Smooth muscle cell (in vitro differentiated cells): ENCODE measurements around the gene KLHL2. TPM values are rescaled to one million over a fixed set of nuclear protein-coding genes. Genes with fewer than 3 reads are reported as not detected.

Experiments
- DNase-seq: peaks from one replicate; lab custom pipeline; 2025; ENCODE audit not compliant: unreplicated experiment; lab: John Stamatoyannopoulos, UW
- H2AFZ ChIP-seq: fragments of 200-600 bp; sonication (generic); 2 replicates; pipeline ENCODE4 v1.6.0; 2016; ENCODE audit warnings: antibody characterized with exemption, low read depth, mild to moderate bottlenecking
- H3F3A ChIP-seq: fragments of 200-600 bp; sonication (generic); 2 replicates; pipeline ENCODE4 v1.6.0; 2017; ENCODE audit warnings: antibody characterized with exemption, low read depth
- H3K27ac ChIP-seq: fragments of 200-600 bp; sonication (generic); 2 replicates; pipeline ENCODE4 v1.5.1; 2016; ENCODE audit warnings: low read depth, mild to moderate bottlenecking
- H3K27me3 ChIP-seq: fragments of 200-600 bp; sonication (generic); 2 replicates; pipeline ENCODE4 v1.6.1; 2016; ENCODE audit warnings: low read depth, mild to moderate bottlenecking
- H3K36me3 ChIP-seq: fragments of 200-600 bp; sonication (generic); 2 replicates; pipeline ENCODE4 v1.5.1; 2016; ENCODE audit warnings: low read depth
- H3K4me1 ChIP-seq: fragments of 200-600 bp; sonication (generic); 2 replicates; pipeline ENCODE4 v1.5.1; 2016; ENCODE audit warnings: low read depth
- H3K4me2 ChIP-seq: fragments of 200-600 bp; sonication (generic); 2 replicates; pipeline ENCODE4 v1.6.0; 2016; ENCODE audit warnings: mild to moderate bottlenecking
- H3K4me3 ChIP-seq: fragments of 200-600 bp; sonication (generic); 2 replicates; pipeline ENCODE4 v1.5.1; 2016; ENCODE audit warnings: mild to moderate bottlenecking
- H3K79me2 ChIP-seq: fragments of 200-600 bp; sonication (generic); 2 replicates; pipeline ENCODE4 v1.6.0; 2016; ENCODE audit warnings: low read depth, mild to moderate bottlenecking
- H3K9ac ChIP-seq: fragments of 200-600 bp; sonication (generic); 2 replicates; pipeline ENCODE4 v1.6.0; 2016; ENCODE audit warnings: low read depth
- H3K9me3 ChIP-seq: fragments of 200-600 bp; sonication (generic); replicated peaks from 2 replicates; pipeline ENCODE4 v1.5.1; 2016; ENCODE audit warnings: low read depth
- H4K20me1 ChIP-seq: fragments of 200-600 bp; sonication (generic); 2 replicates; pipeline ENCODE4 v1.6.0; 2016; ENCODE audit warnings: low read depth
- CTCF ChIP-seq: fragments of 200-600 bp; sonication (generic); IDR thresholded peaks from 2 replicates; pipeline ENCODE4 v1.5.1; 2017; ENCODE audit warnings: borderline replicate concordance, mild to moderate bottlenecking, antibody characterized with exemption; ENCODE audit not compliant: insufficient read depth, poor library complexity, severe bottlenecking
- WGBS: methylation state at CpG from one replicate; pipeline ENCODE4 v1.1.7; 2016; ENCODE audit warnings: low lambda C conversion rate; 5-methylcytosine and 5-hydroxymethylcytosine counted together
- polyA plus RNA-seq: library from polyadenylated mRNA; unstranded; fragments of >200 nt; fragmentation: Nextera tagmentation; extraction: Ambion mirVana; gene quantifications from 2 replicates; pipeline ENCODE4 v1.2.1, GENCODE V29; 2016
- total RNA-seq: library from RNA; depleted of rRNA; stranded (reverse); fragments of >200 nt; gene quantifications from 2 replicates; pipeline ENCODE4 v1.2.3, GENCODE V29; 2014

KLHL2 gene
- total and polyA plus RNA-seq, 2 experiments from 2014 or later = 2.6 to 18.6 TPM

- no peak for TF ChIP-seq CTCF
- H3K27ac ChIP-seq = no peak overlapping the region
- 89% methylated on average over 2 of the region's 2 CpGs for WGBS
- no peak overlapping the region for H3K4me3 ChIP-seq
- H3F3A ChIP-seq = no peaks in the 10 kb centered on the region
- H3K36me3 ChIP-seq = no peaks in the 10 kb centered on the region
- no peak overlapping the region for H3K9ac ChIP-seq
- no peaks in the 10 kb centered on the region for H3K9me3 ChIP-seq
- H3K4me1 ChIP-seq = peaks cover 1% of the 10 kb centered on the region
- no peak for DNase-seq
- H3K4me2 ChIP-seq = no peak overlapping the region
- H3K27me3 ChIP-seq = no peaks in the 10 kb centered on the region
- H3K79me2 ChIP-seq = no peaks in the 10 kb centered on the region
- no peaks in the 10 kb centered on the region for H4K20me1 ChIP-seq
- no peak overlapping the region for H2AFZ ChIP-seq
These were observed 86.7 kb downstream of the KLHL2 start for GRCh38 chr4:165293927-165294649.

GRCh38 chr4:165294907-165295306 is 87.5 kb downstream of the KLHL2 start:
- DNase-seq = no peak
- Histone ChIP-seq H3K4me2 (no peak overlapping the region), H4K20me1 (no peaks in the 10 kb centered on the region), H3F3A (no peaks in the 10 kb centered on the region), H3K27ac (no peak overlapping the region), H2AFZ (no peak overlapping the region), H3K79me2 (no peaks in the 10 kb centered on the region), H3K9ac (no peak overlapping the region), H3K36me3 (no peaks in the 10 kb centered on the region), H3K27me3 (no peaks in the 10 kb centered on the region), H3K4me1 (no peaks in the 10 kb centered on the region), H3K4me3 (no peak overlapping the region), H3K9me3 (no peaks in the 10 kb centered on the region)
- 68% methylated on average over 5 of the region's 5 CpGs for whole genome bisulfite sequencing
- TF ChIP-seq CTCF = no peak

- TF ChIP-seq CTCF = no peak
- Histone ChIP-seq H3K4me1 (no peaks in the 10 kb centered on the region), H3K79me2 (no peaks in the 10 kb centered on the region), H3K4me2 (no peak overlapping the region), H2AFZ (no peak overlapping the region), H3K27ac (no peak overlapping the region), H3F3A (no peaks in the 10 kb centered on the region), H3K9ac (no peak overlapping the region), H3K9me3 (no peaks in the 10 kb centered on the region), H3K4me3 (no peak overlapping the region), H4K20me1 (no peaks in the 10 kb centered on the region), H3K27me3 (no peaks in the 10 kb centered on the region), H3K36me3 (no peaks in the 10 kb centered on the region)
- 95% methylated on average over 8 of the region's 8 CpGs for WGBS
- DNase-seq = no peak
These were observed 90.3 kb downstream of the KLHL2 start for GRCh38 chr4:165297626-165298025.
